ENCODE results near the gene TIGAR.

The TIGAR gene

GRCh38 chr12:4279198-4279690 lies 41.8 kb upstream of the TIGAR start:
- Histone ChIP-seq H3K9me3 (ENCODE audit: insufficient read depth, low read depth, low read length) (no peaks in the 10 kb centered on the region), H3K4me3 (ENCODE audit: low read length, poor library complexity, severe bottlenecking) (peak overlapping the region; percentile 58), H2AFZ (ENCODE audit: low read length) (no peak overlapping the region), H4K20me1 (ENCODE audit: insufficient read depth, low read length, poor library complexity, severe bottlenecking) (peaks cover 6% of the 10 kb centered on the region), H3F3A (ENCODE audit: low read depth) (0 out of 2 replicates have a peak, but pooled peaks cover 4% of the 10 kb centered on the region), H3K4me2 (ENCODE audit: low read depth, low read length, poor library complexity, severe bottlenecking) (peak overlapping the region; percentile 73), H3K4me1 (ENCODE audit: insufficient read depth, low read length, poor library complexity, severe bottlenecking) (peaks cover 30% of the 10 kb centered on the region), H3K79me2 (ENCODE audit: insufficient read depth, low read length) (no peaks in the 10 kb centered on the region), H3K36me3 (ENCODE audit: insufficient read depth, low read length) (no peaks in the 10 kb centered on the region), H3K9ac (ENCODE audit: low read depth, low read length, poor library complexity, severe bottlenecking) (no peak overlapping the region), H3K27me3 (ENCODE audit: insufficient read depth, low read length, poor library complexity, severe bottlenecking) (peaks cover 5% of the 10 kb centered on the region), H3K9me2 (replicated peaks; ENCODE audit: low read depth, low read length) (no peaks in the 10 kb centered on the region)
- TF ChIP-seq, protein P1, sequence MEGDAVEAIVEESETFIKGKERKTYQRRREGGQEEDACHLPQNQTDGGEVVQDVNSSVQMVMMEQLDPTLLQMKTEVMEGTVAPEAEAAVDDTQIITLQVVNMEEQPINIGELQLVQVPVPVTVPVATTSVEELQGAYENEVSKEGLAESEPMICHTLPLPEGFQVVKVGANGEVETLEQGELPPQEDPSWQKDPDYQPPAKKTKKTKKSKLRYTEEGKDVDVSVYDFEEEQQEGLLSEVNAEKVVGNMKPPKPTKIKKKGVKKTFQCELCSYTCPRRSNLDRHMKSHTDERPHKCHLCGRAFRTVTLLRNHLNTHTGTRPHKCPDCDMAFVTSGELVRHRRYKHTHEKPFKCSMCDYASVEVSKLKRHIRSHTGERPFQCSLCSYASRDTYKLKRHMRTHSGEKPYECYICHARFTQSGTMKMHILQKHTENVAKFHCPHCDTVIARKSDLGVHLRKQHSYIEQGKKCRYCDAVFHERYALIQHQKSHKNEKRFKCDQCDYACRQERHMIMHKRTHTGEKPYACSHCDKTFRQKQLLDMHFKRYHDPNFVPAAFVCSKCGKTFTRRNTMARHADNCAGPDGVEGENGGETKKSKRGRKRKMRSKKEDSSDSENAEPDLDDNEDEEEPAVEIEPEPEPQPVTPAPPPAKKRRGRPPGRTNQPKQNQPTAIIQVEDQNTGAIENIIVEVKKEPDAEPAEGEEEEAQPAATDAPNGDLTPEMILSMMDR (conservative IDR thresholded peaks at IDR 0.05; ENCODE audit: low read length), result no peak
- peak; percentile 78 for TF ChIP-seq EZH2phosphoT487 (IDR thresholded peaks at IDR 0.05; ENCODE audit: borderline replicate concordance)

DNA sequence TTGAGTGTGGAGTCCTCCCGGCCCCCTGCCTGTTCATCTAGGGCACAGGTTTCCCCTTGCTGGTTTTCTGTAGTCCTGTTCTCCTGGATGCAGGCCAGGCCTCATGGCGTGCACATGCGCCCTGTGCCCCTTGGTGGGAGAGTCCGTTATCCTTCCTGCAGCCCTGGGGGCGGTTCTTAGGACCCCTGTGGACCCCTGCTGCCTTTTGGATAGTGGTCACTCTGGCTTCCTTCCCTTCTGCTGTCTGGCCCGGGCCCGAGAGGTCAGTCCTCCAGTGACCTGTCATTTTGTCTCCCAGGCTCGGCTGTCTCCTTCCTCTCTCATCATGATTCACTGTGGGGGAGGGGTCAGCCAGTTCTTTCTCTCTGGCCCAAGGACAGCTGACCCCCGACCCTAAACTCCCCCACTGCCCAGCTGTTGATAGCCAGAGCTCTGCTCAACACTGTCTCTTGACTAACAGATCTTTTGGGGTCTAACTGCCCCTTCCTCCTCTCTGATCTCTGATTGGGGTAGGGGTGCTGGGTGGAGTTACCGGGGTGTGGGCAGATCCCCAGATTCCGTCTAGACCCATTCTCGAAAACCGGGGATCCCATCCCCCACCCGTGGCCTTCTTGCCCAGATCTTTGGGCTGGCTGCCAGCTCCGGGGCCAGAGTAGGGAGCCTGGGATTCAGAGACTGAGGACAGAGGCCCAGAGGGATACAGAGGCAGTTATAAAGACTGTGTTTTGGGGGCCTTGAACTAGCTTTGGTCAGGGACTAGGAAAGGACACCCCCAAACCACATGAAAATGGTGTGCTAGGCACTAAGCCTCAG lies 40.5 kb upstream of the TIGAR start:
- H3K36me3 ChIP-seq (ENCODE audit: insufficient read depth, low read length), result no peaks in the 10 kb centered on the region
- H3K9me2 ChIP-seq (replicated peaks; ENCODE audit: low read depth, low read length), result no peaks in the 10 kb centered on the region

GRCh38 chr12:4281173-4281654 lies 39.8 kb upstream of the TIGAR start:
- Histone ChIP-seq H3K4me2 (ENCODE audit: low read depth, low read length, poor library complexity, severe bottlenecking) (no peak overlapping the region), H4K20me1 (ENCODE audit: insufficient read depth, low read length, poor library complexity, severe bottlenecking) (peaks cover 6% of the 10 kb centered on the region)

More for the DNA sequence above, 40.5 kb upstream of the TIGAR start:
- peaks cover 30% of the 10 kb centered on the region for H3K4me1 ChIP-seq (ENCODE audit: insufficient read depth, low read length, poor library complexity, severe bottlenecking)
- peaks cover 6% of the 10 kb centered on the region for H4K20me1 ChIP-seq (ENCODE audit: insufficient read depth, low read length, poor library complexity, severe bottlenecking)
- peak overlapping the region; percentile 73 for H3K4me2 ChIP-seq (ENCODE audit: low read depth, low read length, poor library complexity, severe bottlenecking)
- no peak overlapping the region for H2AFZ ChIP-seq (ENCODE audit: low read length)
- H3K4me3 ChIP-seq (ENCODE audit: low read length, poor library complexity, severe bottlenecking), result no peak overlapping the region
- no peaks in the 10 kb centered on the region for H3K9me3 ChIP-seq (ENCODE audit: insufficient read depth, low read depth, low read length)
- no peak overlapping the region for H3K9ac ChIP-seq (ENCODE audit: low read depth, low read length, poor library complexity, severe bottlenecking)
- H3K27me3 ChIP-seq (ENCODE audit: insufficient read depth, low read length, poor library complexity, severe bottlenecking), result no peaks in the 10 kb centered on the region
- no peaks in the 10 kb centered on the region for H3K79me2 ChIP-seq (ENCODE audit: insufficient read depth, low read length)
- TF ChIP-seq, protein P1 (conservative IDR thresholded peaks at IDR 0.05; ENCODE audit: low read length), result no peak
- TF ChIP-seq EZH2phosphoT487 (IDR thresholded peaks at IDR 0.05; ENCODE audit: borderline replicate concordance), result no peak
- 0 out of 2 replicates have a peak, but pooled peaks cover 4% of the 10 kb centered on the region for H3F3A ChIP-seq (ENCODE audit: low read depth)

More at GRCh38 chr12:4281173-4281654, 39.8 kb upstream of the TIGAR start:
- H3K4me1 ChIP-seq (ENCODE audit: insufficient read depth, low read length, poor library complexity, severe bottlenecking), result peaks cover 30% of the 10 kb centered on the region
- H3K27me3 ChIP-seq (ENCODE audit: insufficient read depth, low read length, poor library complexity, severe bottlenecking), result no peaks in the 10 kb centered on the region
- H3K9me2 ChIP-seq (replicated peaks; ENCODE audit: low read depth, low read length), result no peaks in the 10 kb centered on the region
- no peaks in the 10 kb centered on the region for H3K79me2 ChIP-seq (ENCODE audit: insufficient read depth, low read length)
- H3K4me3 ChIP-seq (ENCODE audit: low read length, poor library complexity, severe bottlenecking), result no peak overlapping the region
- no peaks in the 10 kb centered on the region for H3K36me3 ChIP-seq (ENCODE audit: insufficient read depth, low read length)
- TF ChIP-seq EZH2phosphoT487 (IDR thresholded peaks at IDR 0.05; ENCODE audit: borderline replicate concordance), result no peak
- TF ChIP-seq, protein P1 (conservative IDR thresholded peaks at IDR 0.05; ENCODE audit: low read length), result no peak
- H3K9me3 ChIP-seq (ENCODE audit: insufficient read depth, low read depth, low read length), result no peaks in the 10 kb centered on the region
- 0 out of 2 replicates have a peak, but pooled peaks cover 4% of the 10 kb centered on the region for H3F3A ChIP-seq (ENCODE audit: low read depth)
- H3K9ac ChIP-seq (ENCODE audit: low read depth, low read length, poor library complexity, severe bottlenecking), result no peak overlapping the region
- no peak overlapping the region for H2AFZ ChIP-seq (ENCODE audit: low read length)
